NCI-H82 treated with DMSO at 0.1 percent for 48 hours (cell line): ENCODE data around the gene PCYT1B.
"Not testable (repeated sequence)": the region's sequence is repeated elsewhere in the genome, so short reads cannot be mapped to it uniquely, and the experiment has no call there.

ENCODE experiments used
- DNase-seq: peaks from one replicate; lab custom pipeline; 2025; ENCODE audit not compliant: unreplicated experiment; lab: John Stamatoyannopoulos, UW

PCYT1B gene

GRCh38 chrX:24647257-24648058 lies at the start of gene PCYT1B:
TSS of gene PCYT1B (minus strand) at chrX:24647347. CDS start at chrX:24647105, 242 bp downstream.
- DNase-seq, result peak; percentile 65

- DNase-seq, result no peak
Observed at GRCh38 chrX:24696294-24696693, 49.1 kb upstream of the PCYT1B start.

- DNase-seq, result no peak
Observed at GRCh38 chrX:24694825-24695224, 47.7 kb upstream of the PCYT1B start.

GRCh38 chrX:24693453-24694202 lies 46.5 kb upstream of the PCYT1B start, which contains the start of gene POLA1:
TSS of gene POLA1 (plus strand) at chrX:24693918. CDS start at chrX:24693962, 44 bp downstream.
- DNase-seq, result peak; percentile 97

- DNase-seq, result peak; percentile 41
Observed at GRCh38 chrX:24692305-24692704, 45.2 kb upstream of the PCYT1B start.

- DNase-seq, result no peak
Observed at GRCh38 chrX:24684048-24684447, 36.9 kb upstream of the PCYT1B start.

GRCh38 chrX:24682739-24683432 lies 35.7 kb upstream of the PCYT1B start:
- DNase-seq, result no peak

GRCh38 chrX:24676403-24677024 lies 29.4 kb upstream of the PCYT1B start:
- DNase-seq, result no peak

GRCh38 chrX:24673424-24673823 lies 26.3 kb upstream of the PCYT1B start:
- DNase-seq, result no peak

GRCh38 chrX:24672701-24673190 lies 25.6 kb upstream of the PCYT1B start:
- DNase-seq, result no peak

- no peak for DNase-seq
Observed at GRCh38 chrX:24668111-24668510, 21.0 kb upstream of the PCYT1B start.

- DNase-seq, result no peak
Observed at GRCh38 chrX:24662352-24662751, 15.2 kb upstream of the PCYT1B start.

- DNase-seq, result no peak
Observed at GRCh38 chrX:24661292-24661691, 14.1 kb upstream of the PCYT1B start.

- DNase-seq, result peak; percentile 87
Observed at GRCh38 chrX:24659646-24660045, 12.5 kb upstream of the PCYT1B start.

- DNase-seq, result no peak
Observed at GRCh38 chrX:24659106-24659505, 12.0 kb upstream of the PCYT1B start.

- DNase-seq, result peak; percentile 86
Observed at GRCh38 chrX:24658421-24658820, 11.3 kb upstream of the PCYT1B start.

GRCh38 chrX:24657671-24658386 lies 10.7 kb upstream of the PCYT1B start:
- peak; percentile 21 for DNase-seq

- not testable (repeated sequence) for DNase-seq
Observed at GRCh38 chrX:24655679-24656078, 8.5 kb upstream of the PCYT1B start.

GRCh38 chrX:24651783-24652182 lies 4.6 kb upstream of the PCYT1B start:
- DNase-seq, result no peak

- DNase-seq, result no peak
Observed at GRCh38 chrX:24648495-24648894, 1.3 kb upstream of the PCYT1B start.
